ENCODE measurements around the gene MAJIN.

The MAJIN gene

DNA sequence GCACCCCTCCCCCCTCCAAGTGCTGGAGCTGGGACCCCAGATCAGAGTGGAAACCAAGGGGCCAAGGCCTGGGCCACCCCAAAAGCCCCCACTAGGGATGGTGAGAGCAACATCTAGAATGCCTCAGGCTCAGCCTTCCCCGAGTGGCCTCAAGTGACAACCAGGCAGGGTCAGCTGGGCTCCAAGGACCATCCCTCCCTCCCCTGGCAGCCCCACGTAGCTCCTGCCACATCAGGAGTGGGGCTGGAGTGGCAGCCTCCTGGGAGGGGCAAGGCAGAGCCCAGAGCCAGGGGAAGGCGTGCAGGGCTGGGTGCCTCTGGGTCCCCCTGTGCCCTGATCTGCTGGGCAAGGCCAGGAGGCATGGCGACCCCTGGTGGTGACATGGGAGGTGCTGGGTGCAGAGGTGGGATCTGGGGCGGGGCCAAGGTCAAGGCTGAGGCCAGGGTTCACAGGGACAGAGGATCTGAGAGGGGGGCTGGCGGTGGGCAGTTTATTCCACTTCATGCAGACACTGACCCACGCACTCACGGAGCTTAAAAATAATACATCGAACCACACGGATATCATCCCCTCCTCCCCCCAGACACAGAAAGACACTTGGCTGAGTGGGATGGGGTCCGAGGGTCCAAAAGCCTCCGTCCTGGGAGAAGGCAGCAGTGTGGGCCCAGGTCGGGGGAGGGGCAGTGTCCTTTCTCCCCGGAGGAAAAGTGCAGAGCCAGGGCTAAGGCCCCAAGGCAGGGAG lies 77.7 kb downstream of the MAJIN start:
- in situ Hi-C loops (cut with HindIII; ENCODE audit: low sequenced_read_pairs): loop anchor here (5.0 kb wide), 1 partner anchor 42 kb away; no protein-coding TSS in a partner anchor

- in situ Hi-C loops (cut with HindIII; ENCODE audit: low sequenced_read_pairs): loop anchor here (5.0 kb wide), 1 partner anchor 41 kb away; no protein-coding TSS in a partner anchor
Observed at GRCh38 chr11:64893194-64894069, 78.5 kb downstream of the MAJIN start.

- in situ Hi-C loops (cut with HindIII; ENCODE audit: low sequenced_read_pairs): loop anchor here (5.0 kb wide), 1 partner anchor 41 kb away; no protein-coding TSS in a partner anchor
Observed at GRCh38 chr11:64892838-64893193, 79.1 kb downstream of the MAJIN start.

- in situ Hi-C loops (cut with HindIII; ENCODE audit: low sequenced_read_pairs): loop anchor here (5.0 kb wide), 1 partner anchor 40 kb away; no protein-coding TSS in a partner anchor
Observed at GRCh38 chr11:64892411-64892831, 79.5 kb downstream of the MAJIN start.

DNA sequence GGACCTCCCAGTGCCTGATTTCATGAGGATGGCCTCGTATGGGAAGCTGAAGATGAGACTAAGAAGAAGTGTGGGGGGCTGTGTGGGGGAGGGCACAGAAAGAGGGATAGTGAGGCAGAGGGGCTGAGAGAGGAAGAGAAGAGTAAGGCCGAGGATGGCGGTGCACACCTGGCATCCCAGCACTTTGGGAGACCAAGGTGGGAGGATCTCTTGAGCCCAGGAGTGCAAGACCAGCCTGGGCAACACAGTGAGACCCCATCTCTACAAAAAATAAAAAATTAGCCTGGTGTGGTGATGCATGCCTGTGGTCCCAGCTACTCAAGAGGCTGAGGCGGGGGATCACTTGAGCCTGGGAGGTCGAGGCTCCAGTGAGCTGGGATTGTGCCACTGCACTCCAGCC lies 80.0 kb downstream of the MAJIN start:
- in situ Hi-C loops (cut with HindIII; ENCODE audit: low sequenced_read_pairs): loop anchor here (5.0 kb wide), 1 partner anchor 40 kb away; no protein-coding TSS in a partner anchor

DNA sequence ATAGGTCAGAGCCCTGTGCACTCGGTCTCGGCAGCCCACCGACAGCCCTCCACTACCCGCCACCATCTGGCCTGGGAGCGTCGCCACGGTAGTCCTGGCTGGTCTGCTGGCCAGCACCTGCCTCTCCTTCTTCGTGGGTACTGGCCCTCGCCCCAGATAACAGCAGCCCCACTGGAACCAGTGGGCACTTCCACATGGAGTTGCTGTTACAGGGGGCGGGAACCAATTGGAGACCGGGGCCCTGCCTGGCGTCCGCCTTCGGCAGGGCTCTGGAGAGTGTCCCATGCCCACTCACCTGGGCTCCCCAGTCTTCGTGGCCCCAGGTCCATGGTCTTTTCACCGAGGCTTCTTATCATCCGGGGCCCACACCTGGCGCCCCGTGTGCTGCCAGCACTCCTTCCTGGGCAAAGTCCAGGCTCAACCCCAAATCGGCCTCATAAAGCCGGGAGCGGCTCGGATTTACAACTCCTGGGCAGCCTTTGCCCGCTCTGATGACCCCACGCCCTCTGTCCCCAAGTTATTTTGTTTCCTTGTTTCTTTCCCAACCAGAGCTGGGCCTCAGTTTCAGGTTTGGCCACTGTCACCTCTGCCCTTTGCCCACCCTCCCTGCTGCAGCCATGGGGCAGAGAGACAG lies 80.6 kb downstream of the MAJIN start:
- in situ Hi-C loops (cut with HindIII; ENCODE audit: low sequenced_read_pairs): loop anchor here (5.0 kb wide), 1 partner anchor 39 kb away; no protein-coding TSS in a partner anchor

DNA sequence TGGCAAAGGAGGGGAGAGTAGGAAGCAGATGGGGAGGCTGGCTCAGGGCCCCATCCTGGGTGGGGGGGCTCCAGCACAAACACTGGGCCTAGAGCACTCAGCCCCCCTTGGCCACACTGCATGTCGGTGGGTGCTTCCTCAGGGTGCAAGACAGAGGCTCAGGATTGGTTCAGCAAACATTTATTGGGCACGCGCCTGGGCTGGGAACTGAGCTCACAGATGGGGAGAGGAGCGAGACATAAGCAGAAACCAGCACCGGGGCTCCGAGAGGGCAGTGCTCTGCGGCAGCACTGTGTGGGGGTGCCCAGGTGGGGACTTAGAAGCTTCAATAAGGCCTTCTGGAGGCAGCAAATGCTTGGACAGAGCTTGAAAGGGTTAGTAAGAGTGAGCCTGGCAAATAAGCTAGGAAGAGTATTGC lies 81.4 kb downstream of the MAJIN start:
- in situ Hi-C loops (cut with HindIII; ENCODE audit: low sequenced_read_pairs): loop anchor here (5.0 kb wide), 1 partner anchor 38 kb away; no protein-coding TSS in a partner anchor

DNA sequence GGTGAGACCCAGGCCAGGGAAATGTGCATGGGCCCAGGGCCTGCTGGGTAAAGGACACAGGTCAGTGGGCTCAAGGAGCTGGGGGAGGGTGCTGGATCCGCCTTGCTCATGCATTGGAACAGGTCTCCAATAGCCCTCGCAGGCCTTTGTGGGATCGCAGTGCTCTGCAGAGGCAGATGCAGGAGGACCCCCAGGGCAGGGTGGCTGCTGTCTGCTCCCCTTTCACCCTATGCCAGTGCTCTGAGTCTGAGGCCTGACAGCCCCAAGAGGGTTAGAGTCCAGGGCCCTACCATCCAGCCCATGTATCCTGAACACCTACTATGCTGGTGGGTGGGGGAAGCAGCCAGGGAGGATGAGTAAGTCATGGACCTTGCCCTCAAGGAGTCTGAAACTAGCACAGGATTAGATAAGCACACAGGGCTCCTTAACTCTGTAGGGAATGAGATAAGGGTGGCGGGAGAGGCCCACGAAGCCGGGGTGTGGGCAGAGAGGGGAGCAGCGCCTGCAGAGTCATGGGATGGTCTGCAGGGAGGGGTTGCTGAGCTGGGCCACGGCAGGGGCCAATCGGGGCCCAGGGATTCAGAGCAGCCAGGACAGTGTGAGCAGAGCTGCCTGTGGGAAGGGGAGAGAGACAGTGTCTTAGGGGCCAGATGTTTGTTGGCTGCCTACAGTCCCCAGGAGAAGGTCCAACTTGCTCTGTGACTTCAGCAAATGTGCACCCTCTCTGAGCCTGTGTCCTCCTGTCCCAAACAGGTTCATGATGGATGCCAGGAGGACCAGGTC lies 83.0 kb downstream of the MAJIN start:
- in situ Hi-C loops (cut with HindIII; ENCODE audit: low sequenced_read_pairs): no loop called here

GRCh38 chr11:64888406-64888728 lies 83.5 kb downstream of the MAJIN start:
- in situ Hi-C loops (cut with HindIII; ENCODE audit: low sequenced_read_pairs): no loop called here
